ENCODE data around the gene MDH1. TPM values are rescaled to one million over a fixed set of nuclear protein-coding genes. Genes with fewer than 3 reads are reported as not detected.

MDH1 gene
- total RNA-seq, 2 experiments from 2014 or later, result 96.3 to 97.6 TPM

DNA sequence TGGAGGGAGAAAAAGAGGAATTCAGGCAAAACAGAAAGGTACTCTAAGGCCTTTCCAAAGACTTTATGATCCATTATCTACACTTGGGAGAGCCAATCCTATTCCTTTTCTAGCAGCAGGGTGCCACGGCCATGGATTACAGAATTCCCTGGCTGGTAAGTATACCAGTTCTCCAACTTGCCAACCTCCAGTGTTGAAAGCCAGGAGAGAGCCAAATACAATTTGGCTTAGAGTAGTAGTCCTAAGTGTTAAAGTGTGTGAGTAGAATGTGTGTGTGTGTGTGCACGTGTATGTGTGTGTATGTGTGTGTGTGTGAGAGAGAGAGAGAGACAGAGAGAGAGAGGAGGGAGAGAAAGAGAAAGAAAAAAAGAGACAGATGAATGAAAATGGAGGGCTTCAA lies 43.7 kb upstream of the MDH1 start:
- DNase-seq (no peak), ATAC-seq (ENCODE audit: poor library complexity) (no peak)
- no peaks in the 10 kb centered on the region for H3K27me3 Mint-ChIP-seq
- Histone ChIP-seq H3K4me1 (ENCODE audit: insufficient read depth, low read length) (no peaks in the 10 kb centered on the region), H3K27ac (ENCODE audit: low read depth in 1 of 2, low read length in 2 of 2) (no peak overlapping the region), H3K36me3 (ENCODE audit: insufficient read depth, low read length) (no peaks in the 10 kb centered on the region), H3K9me3 (ENCODE audit: control insufficient read depth in 1 of 2, insufficient read depth in 1 of 2, low read length in 2 of 2) (no peaks in the 10 kb centered on the region), H3K27me3 (ENCODE audit: control insufficient read depth in 1 of 2, insufficient read depth in 2 of 2, low read length in 2 of 2) (no peaks in the 10 kb centered on the region), H3K4me3 (ENCODE audit: low read length) (no peak overlapping the region)
- intact Hi-C loops (cut with DNase I, micrococcal nuclease), result no loop called here
- peaks cover 4% of the 10 kb centered on the region for H3K36me3 Mint-ChIP-seq (ENCODE audit: low read depth)
- H3K4me3 Mint-ChIP-seq, result no peak overlapping the region
- H3K27ac Mint-ChIP-seq, result no peak overlapping the region
- peaks cover 9% of the 10 kb centered on the region for H3K9me3 Mint-ChIP-seq
- ChIA-PET POLR2A (no interaction called here), CTCF (interaction anchor here (0.5 to 0.6 kb wide), 2 partner anchors 321 to 849 kb away, joined by 3 read pairs; no protein-coding TSS in a partner anchor)
- TF ChIP-seq, protein P1, sequence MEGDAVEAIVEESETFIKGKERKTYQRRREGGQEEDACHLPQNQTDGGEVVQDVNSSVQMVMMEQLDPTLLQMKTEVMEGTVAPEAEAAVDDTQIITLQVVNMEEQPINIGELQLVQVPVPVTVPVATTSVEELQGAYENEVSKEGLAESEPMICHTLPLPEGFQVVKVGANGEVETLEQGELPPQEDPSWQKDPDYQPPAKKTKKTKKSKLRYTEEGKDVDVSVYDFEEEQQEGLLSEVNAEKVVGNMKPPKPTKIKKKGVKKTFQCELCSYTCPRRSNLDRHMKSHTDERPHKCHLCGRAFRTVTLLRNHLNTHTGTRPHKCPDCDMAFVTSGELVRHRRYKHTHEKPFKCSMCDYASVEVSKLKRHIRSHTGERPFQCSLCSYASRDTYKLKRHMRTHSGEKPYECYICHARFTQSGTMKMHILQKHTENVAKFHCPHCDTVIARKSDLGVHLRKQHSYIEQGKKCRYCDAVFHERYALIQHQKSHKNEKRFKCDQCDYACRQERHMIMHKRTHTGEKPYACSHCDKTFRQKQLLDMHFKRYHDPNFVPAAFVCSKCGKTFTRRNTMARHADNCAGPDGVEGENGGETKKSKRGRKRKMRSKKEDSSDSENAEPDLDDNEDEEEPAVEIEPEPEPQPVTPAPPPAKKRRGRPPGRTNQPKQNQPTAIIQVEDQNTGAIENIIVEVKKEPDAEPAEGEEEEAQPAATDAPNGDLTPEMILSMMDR (IDR thresholded peaks at IDR 0.05), result no peak
- H3K4me1 Mint-ChIP-seq (ENCODE audit: low read depth), result no peaks in the 10 kb centered on the region

DNA sequence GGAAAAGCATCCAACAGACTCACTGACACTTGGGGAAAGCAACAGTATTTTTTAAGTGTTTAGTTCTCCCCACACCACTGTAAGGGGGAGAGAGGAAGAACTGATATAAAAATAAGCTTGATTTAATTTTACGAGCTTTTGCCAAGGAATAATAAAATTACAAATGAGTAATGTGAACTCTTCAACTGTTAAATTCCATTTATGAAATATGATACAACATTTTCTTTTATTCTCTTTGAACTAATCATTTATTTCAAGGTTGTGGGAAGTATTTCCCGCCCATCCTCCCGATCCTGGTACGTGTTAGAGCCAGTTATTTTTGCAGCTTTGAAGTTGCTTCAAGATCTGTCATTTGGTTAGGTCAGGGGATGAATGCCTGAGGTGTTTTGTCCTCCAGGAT lies 35.7 kb upstream of the MDH1 start:
- no peak overlapping the region for H3K4me3 Mint-ChIP-seq
- DNase-seq (no peak), ATAC-seq (ENCODE audit: poor library complexity) (no peak)
- peaks cover 8% of the 10 kb centered on the region for H3K9me3 Mint-ChIP-seq
- Histone ChIP-seq H3K9me3 (ENCODE audit: control insufficient read depth in 1 of 2, insufficient read depth in 1 of 2, low read length in 2 of 2) (peaks cover 0 to under 1% of the 10 kb centered on the region in 2 experiments), H3K27me3 (ENCODE audit: control insufficient read depth in 1 of 2, insufficient read depth in 2 of 2, low read length in 2 of 2) (no peaks in the 10 kb centered on the region), H3K27ac (ENCODE audit: low read depth in 1 of 2, low read length in 2 of 2) (no peak overlapping the region), H3K36me3 (ENCODE audit: insufficient read depth, low read length) (peaks cover 2% of the 10 kb centered on the region), H3K4me3 (ENCODE audit: low read length) (no peak overlapping the region), H3K4me1 (ENCODE audit: insufficient read depth, low read length) (no peaks in the 10 kb centered on the region)
- intact Hi-C loops (cut with DNase I, micrococcal nuclease), result no loop called here
- H3K36me3 Mint-ChIP-seq (ENCODE audit: low read depth), result peaks cover 42% of the 10 kb centered on the region
- CTCF ChIA-PET, result no interaction called here
- H3K27me3 Mint-ChIP-seq, result no peaks in the 10 kb centered on the region
- peaks cover 12% of the 10 kb centered on the region for H3K4me1 Mint-ChIP-seq (ENCODE audit: low read depth)
- H3K27ac Mint-ChIP-seq, result no peak overlapping the region
- POLR2A ChIA-PET, result no interaction called here
- TF ChIP-seq, protein P1 (IDR thresholded peaks at IDR 0.05), result no peak

DNA sequence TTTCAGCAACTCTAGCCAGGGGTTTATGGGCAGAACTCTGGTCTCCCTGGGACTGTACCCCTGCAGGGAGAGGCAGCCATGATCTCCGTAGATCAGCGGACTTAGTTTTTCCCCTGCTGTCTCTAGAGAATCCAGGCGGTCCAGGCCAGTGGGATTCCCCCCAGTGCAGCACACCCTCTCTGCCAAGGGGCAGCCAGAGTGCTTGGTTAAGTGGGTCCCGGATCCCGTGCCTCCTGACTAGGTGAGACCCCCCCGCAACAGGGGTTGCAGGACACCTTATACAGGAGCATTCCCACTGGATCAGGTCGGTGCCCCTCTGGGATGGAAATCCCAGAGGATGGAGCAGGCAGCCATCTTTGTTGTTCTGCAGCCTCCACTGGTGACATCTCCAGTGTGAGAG lies 33.5 kb upstream of the MDH1 start:
- TF ChIP-seq, protein P1 (IDR thresholded peaks at IDR 0.05), result no peak
- intact Hi-C loops (cut with DNase I, micrococcal nuclease), result no loop called here
- POLR2A ChIA-PET, result no interaction called here
- Histone ChIP-seq H3K9me3 (ENCODE audit: control insufficient read depth in 1 of 2, insufficient read depth in 1 of 2, low read length in 2 of 2) (peaks cover 0 to 8% of the 10 kb centered on the region in 2 experiments), H3K4me1 (ENCODE audit: insufficient read depth, low read length) (no peaks in the 10 kb centered on the region), H3K27ac (ENCODE audit: low read depth in 1 of 2, low read length in 2 of 2) (no peak overlapping the region), H3K27me3 (ENCODE audit: control insufficient read depth in 1 of 2, insufficient read depth in 2 of 2, low read length in 2 of 2) (no peaks in the 10 kb centered on the region), H3K4me3 (ENCODE audit: low read length) (no peak overlapping the region), H3K36me3 (ENCODE audit: insufficient read depth, low read length) (peaks cover 2% of the 10 kb centered on the region)
- no peak overlapping the region for H3K27ac Mint-ChIP-seq
- CTCF ChIA-PET, result no interaction called here
- H3K27me3 Mint-ChIP-seq, result no peaks in the 10 kb centered on the region
- H3K36me3 Mint-ChIP-seq (ENCODE audit: low read depth), result peaks cover 57% of the 10 kb centered on the region
- peaks cover 7% of the 10 kb centered on the region for H3K9me3 Mint-ChIP-seq
- H3K4me3 Mint-ChIP-seq, result no peak overlapping the region
- no peak for DNase-seq
- H3K4me1 Mint-ChIP-seq (ENCODE audit: low read depth), result peaks cover 13% of the 10 kb centered on the region
- ATAC-seq (ENCODE audit: poor library complexity), result no peak
